ENCODE measurements around the gene ARMC3. TPM values are rescaled to one million over a fixed set of nuclear protein-coding genes. Genes with fewer than 3 reads are reported as not detected.

ARMC3 gene
- total and polyA plus RNA-seq, 2 donors (not counting 1 experiment from before 2014, with no cell fraction given), result not detected

DNA sequence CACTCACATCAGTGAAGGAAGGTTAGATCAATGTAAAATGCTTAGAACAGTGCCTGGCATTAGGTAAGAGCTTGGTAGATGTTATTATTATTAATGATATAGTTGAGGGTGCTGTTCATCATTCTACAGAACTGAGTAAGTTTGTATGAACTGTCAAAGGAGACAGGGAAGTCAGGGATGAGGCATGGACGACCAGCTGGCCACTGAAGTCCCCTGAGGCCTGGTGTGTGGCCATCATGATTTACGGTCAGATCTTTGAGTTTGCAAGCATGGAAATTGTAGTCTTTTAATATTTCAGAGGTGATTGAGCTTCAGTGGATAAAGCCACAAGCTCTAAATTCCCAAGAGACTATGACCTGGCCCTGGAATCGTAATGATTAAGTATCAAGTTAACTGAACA lies 6.9 kb downstream of the ARMC3 start:
- no peak overlapping the region for H3K27ac Mint-ChIP-seq

DNA sequence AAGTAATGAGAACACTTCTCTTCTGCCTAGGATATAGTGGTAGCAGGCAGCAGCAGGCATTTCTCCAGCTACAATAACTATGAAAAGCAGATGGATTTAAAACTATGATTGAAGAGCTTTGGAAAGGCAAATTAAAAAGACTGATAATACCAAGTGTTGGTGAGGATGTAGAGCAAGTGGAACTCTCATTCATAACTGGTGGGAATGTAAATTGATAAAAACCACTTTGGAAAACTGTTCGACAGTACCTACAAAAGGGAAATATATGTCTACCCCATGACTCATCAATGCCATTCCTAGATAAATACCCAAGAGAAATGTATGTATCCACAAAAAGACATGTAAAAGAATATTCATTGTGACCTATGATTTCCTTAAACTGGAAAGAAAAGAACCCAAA lies 14.6 kb downstream of the ARMC3 start:
- ATAC-seq (ENCODE audit: low read depth), result no peak
- Histone ChIP-seq H3K4me2 (replicated peaks; ENCODE audit: low read depth, low read length, poor library complexity, severe bottlenecking) (no peak overlapping the region), H4K20me1 (ENCODE audit: control insufficient read depth, insufficient read depth, low read length, poor library complexity, severe bottlenecking) (no peaks in the 10 kb centered on the region), H3K9me3 (ENCODE audit: control extremely low read depth in 1 of 3, control insufficient read depth in 2 of 3, insufficient read depth in 1 of 3, low read length in 2 of 3) (no peaks in the 10 kb centered on the region), H3K4me3 (ENCODE audit: control extremely low read depth in 1 of 5, extremely low read depth in 1 of 5, insufficient read depth in 1 of 5, low read depth in 2 of 5, low read length in 4 of 5) (no peak overlapping the region), H3K9ac (ENCODE audit: low read length) (no peak overlapping the region), H3K36me3 (replicated peaks in 1 of 2; ENCODE audit: control extremely low read depth in 1 of 2, control insufficient read depth in 1 of 2, extremely low read depth in 1 of 2, insufficient read depth in 2 of 2, low read length in 1 of 2) (no peaks in the 10 kb centered on the region), H3K4me1 (ENCODE audit: control insufficient read depth in 2 of 2, insufficient read depth in 2 of 2, low read length in 2 of 2) (no peaks in the 10 kb centered on the region), H3K27me3 (replicated peaks in 1 of 4; ENCODE audit: control extremely low read depth in 1 of 4, control insufficient read depth in 3 of 4, insufficient read depth in 4 of 4, low read length in 3 of 4) (no peaks in the 10 kb centered on the region), H2AFZ (ENCODE audit: insufficient read depth, low read depth, low read length, poor library complexity, severe bottlenecking) (no peak overlapping the region), H3K79me2 (ENCODE audit: control insufficient read depth, insufficient read depth, low read length) (no peaks in the 10 kb centered on the region), H3K27ac (ENCODE audit: low read length in 2 of 2) (no peak overlapping the region)
- H3K4me3 Mint-ChIP-seq, result no peak overlapping the region
- intact Hi-C loops (cut with micrococcal nuclease), result no loop called here
- H3K9me3 Mint-ChIP-seq (ENCODE audit: insufficient read depth), result peaks cover 9% of the 10 kb centered on the region
- ChIA-PET CTCF (interaction anchor here (1.0 kb wide), 1 partner anchor 592 kb away, joined by 7 read pairs; no protein-coding TSS in a partner anchor), POLR2A (no interaction called here)
- H3K27ac Mint-ChIP-seq, result no peak overlapping the region
- DNase-seq, result no peak
- no peak for TF ChIP-seq EZH2 (IDR thresholded peaks at IDR 0.05; ENCODE audit: borderline replicate concordance, insufficient read depth, low read depth, low read length, poor library complexity, severe bottlenecking)
- TF ChIP-seq, protein P1, sequence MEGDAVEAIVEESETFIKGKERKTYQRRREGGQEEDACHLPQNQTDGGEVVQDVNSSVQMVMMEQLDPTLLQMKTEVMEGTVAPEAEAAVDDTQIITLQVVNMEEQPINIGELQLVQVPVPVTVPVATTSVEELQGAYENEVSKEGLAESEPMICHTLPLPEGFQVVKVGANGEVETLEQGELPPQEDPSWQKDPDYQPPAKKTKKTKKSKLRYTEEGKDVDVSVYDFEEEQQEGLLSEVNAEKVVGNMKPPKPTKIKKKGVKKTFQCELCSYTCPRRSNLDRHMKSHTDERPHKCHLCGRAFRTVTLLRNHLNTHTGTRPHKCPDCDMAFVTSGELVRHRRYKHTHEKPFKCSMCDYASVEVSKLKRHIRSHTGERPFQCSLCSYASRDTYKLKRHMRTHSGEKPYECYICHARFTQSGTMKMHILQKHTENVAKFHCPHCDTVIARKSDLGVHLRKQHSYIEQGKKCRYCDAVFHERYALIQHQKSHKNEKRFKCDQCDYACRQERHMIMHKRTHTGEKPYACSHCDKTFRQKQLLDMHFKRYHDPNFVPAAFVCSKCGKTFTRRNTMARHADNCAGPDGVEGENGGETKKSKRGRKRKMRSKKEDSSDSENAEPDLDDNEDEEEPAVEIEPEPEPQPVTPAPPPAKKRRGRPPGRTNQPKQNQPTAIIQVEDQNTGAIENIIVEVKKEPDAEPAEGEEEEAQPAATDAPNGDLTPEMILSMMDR (IDR thresholded peaks at IDR 0.05), result no peak
- H3K4me1 Mint-ChIP-seq, result no peaks in the 10 kb centered on the region
- no CpG with 5 or more reads among the region's 1 CpG for WGBS (ENCODE audit: insufficient coverage)
- peaks cover 18% of the 10 kb centered on the region for H3K27me3 Mint-ChIP-seq

More for the DNA sequence above, 6.9 kb downstream of the ARMC3 start:
- H3K27me3 Mint-ChIP-seq, result no peaks in the 10 kb centered on the region
- no peak overlapping the region for H3K27ac ChIP-seq (ENCODE audit: low read length in 2 of 2)
- no peak overlapping the region for H2AFZ ChIP-seq (ENCODE audit: insufficient read depth, low read depth, low read length, poor library complexity, severe bottlenecking)
- H3K4me1 ChIP-seq (ENCODE audit: control insufficient read depth in 2 of 2, insufficient read depth in 2 of 2, low read length in 2 of 2), result peaks cover 16 to 20% of the 10 kb centered on the region in 2 donors
- peaks cover 20% of the 10 kb centered on the region for H3K4me1 Mint-ChIP-seq
- no peaks in the 10 kb centered on the region for H3K9me3 ChIP-seq (ENCODE audit: control extremely low read depth in 1 of 3, control insufficient read depth in 2 of 3, insufficient read depth in 1 of 3, low read length in 2 of 3)
- H3K27me3 ChIP-seq (replicated peaks in 1 of 4; ENCODE audit: control extremely low read depth in 1 of 4, control insufficient read depth in 3 of 4, insufficient read depth in 4 of 4, low read length in 3 of 4), result no peaks in the 10 kb centered on the region
- ATAC-seq (ENCODE audit: low read depth) (no peak), DNase-seq (no peak)
- H3K4me3 Mint-ChIP-seq, result no peak overlapping the region
- H3K9ac ChIP-seq (ENCODE audit: low read length), result no peak overlapping the region
- intact Hi-C loops (cut with micrococcal nuclease), result no loop called here
- ChIA-PET CTCF (no interaction called here), POLR2A (no interaction called here)
- no peaks in the 10 kb centered on the region for H3K79me2 ChIP-seq (ENCODE audit: control insufficient read depth, insufficient read depth, low read length)
- no peaks in the 10 kb centered on the region for H3K9me3 Mint-ChIP-seq (ENCODE audit: insufficient read depth)
- H3K36me3 ChIP-seq (replicated peaks in 1 of 2; ENCODE audit: control extremely low read depth in 1 of 2, control insufficient read depth in 1 of 2, extremely low read depth in 1 of 2, insufficient read depth in 2 of 2, low read length in 1 of 2), result no peaks in the 10 kb centered on the region
- WGBS (ENCODE audit: insufficient coverage), result 83% methylated on average over 2 of the region's 3 CpGs
- H4K20me1 ChIP-seq (ENCODE audit: control insufficient read depth, insufficient read depth, low read length, poor library complexity, severe bottlenecking), result no peaks in the 10 kb centered on the region
- no peak overlapping the region for H3K4me2 ChIP-seq (replicated peaks; ENCODE audit: low read depth, low read length, poor library complexity, severe bottlenecking)
- TF ChIP-seq, protein P1 (IDR thresholded peaks at IDR 0.05), result no peak
- TF ChIP-seq EZH2 (IDR thresholded peaks at IDR 0.05; ENCODE audit: borderline replicate concordance, insufficient read depth, low read depth, low read length, poor library complexity, severe bottlenecking), result no peak
- H3K4me3 ChIP-seq (ENCODE audit: control extremely low read depth in 1 of 5, extremely low read depth in 1 of 5, insufficient read depth in 1 of 5, low read depth in 2 of 5, low read length in 4 of 5), result no peak overlapping the region
